Keratinocyte (primary cell): ENCODE measurements around the gene FAIM2.

ENCODE experiments used
- CTCF ChIP-seq, 3 experiments: IDR thresholded peaks in 1 of 3; conservative IDR thresholded peaks in 1 of 3; optimal IDR thresholded peaks in 1 of 3; 2 replicates in 2 of 3; 3 replicates in 1 of 3; pipeline versions ENCODE3 to v1.5.1; 2011; ENCODE audit warnings: low read length in 3 of 3, mild to moderate bottlenecking in 3 of 3, moderate library complexity in 2 of 3, control low read depth in 1 of 3, inconsistent platforms in 1 of 3; ENCODE audit not compliant: insufficient read depth in 2 of 3; ENCODE audit errors: extremely low read depth in 1 of 3
- EZH2 ChIP-seq: IDR thresholded peaks from one replicate; pipeline ENCODE4 v1.6.1; 2012; ENCODE audit warnings: inconsistent platforms, mild to moderate bottlenecking, low read length, moderate library complexity

- TF ChIP-seq EZH2 (no peak), CTCF (optimal IDR thresholded peaks at IDR 0.05 in 1 of 3, IDR thresholded peaks at IDR 0.05 in 1 of 3, conservative IDR thresholded peaks at IDR 0.05 in 1 of 3; ENCODE audit: extremely low read depth in 1 of 3, insufficient read depth in 2 of 3, low read length in 3 of 3) (no peak)
Measured at GRCh38 chr12:49893753-49894750, 9.6 kb downstream of the FAIM2 start.
